Adrenal gland (tissue), 12 donors: ENCODE data around the gene TCF7L1. TPM values are rescaled to one million over a fixed set of nuclear protein-coding genes. Genes with fewer than 3 reads are reported as not detected.
A peak's percentile ranks its signal among the peaks of the same experiment; 100 is the strongest.

Source experiments
- DNase-seq, 7 donors: peaks; one replicate each; pipeline ENCODE4 v3.0.0-alpha.2; 2019 to 2020
- H3K27ac ChIP-seq, 5 donors: fragments of 200-600 bp; sonication (generic) in 4 of 5; 1 replicate in 3 of 5; 2 replicates in 2 of 5; pipeline versions ENCODE4 v1.5.1 to v1.8.0; 2016 to 2020; ENCODE audit warnings: mild to moderate bottlenecking in 1 of 5
- H3K27me3 ChIP-seq: fragments of 200-600 bp; 2 replicates; pipeline ENCODE4 v1.8.0; 2021
- H3K36me3 ChIP-seq, 2 donors: fragments of 200-600 bp; replicated peaks in 1 of 2; 1 replicate in 1 of 2; 2 replicates in 1 of 2; pipeline versions ENCODE4 v1.5.1 to v1.8.0; 2018 to 2022
- H3K4me1 ChIP-seq, 2 donors: fragments of 200-600 bp; replicated peaks in 1 of 2; 1 replicate in 1 of 2; 2 replicates in 1 of 2; pipeline versions ENCODE4 v1.5.1 to v1.8.0; 2018 to 2021
- H3K4me3 ChIP-seq, 4 donors: fragments of 200-600 bp; sonication (generic) in 3 of 4; one replicate each; pipeline ENCODE4 v1.5.1; 2016 to 2018
- H3K9me3 ChIP-seq, 3 donors: fragments of 200-600 bp; sonication (generic) in 1 of 3; replicated peaks in 1 of 3; 1 replicate in 2 of 3; 2 replicates in 1 of 3; pipeline versions ENCODE4 v1.5.1 to v1.8.0; 2016 to 2021
- POLR2A ChIP-seq, 2 donors: fragments of 450-650 bp; IDR thresholded peaks; one replicate each; pipeline ENCODE4 v1.6.1; 2017; ENCODE audit warnings: antibody characterized with exemption in 2 of 2, mild to moderate bottlenecking in 2 of 2, moderate library complexity in 1 of 2
- WGBS, 4 donors: extraction: QIAGEN DNeasy Blood & Tissue Kit in 2 of 4; methylation state at CpG; one replicate each; pipeline versions ENCODE4 v1.1.5 to v1.1.7; 2013 to 2017; 5-methylcytosine and 5-hydroxymethylcytosine counted together
- intact Hi-C, 2 donors: fragments of 100-400 bp; cut with DNase I; formaldehyde crosslinking; loops; one replicate each; pipeline versions ENCODE4 v1.14.1 to v1.15.0; 2022 to 2023
- polyA plus RNA-seq, 3 donors: library from polyadenylated mRNA; stranded (reverse); fragments of 200-250 nt in 2 of 3; fragments of 350-450 nt in 1 of 3; fragmentation: Illumina TruSeq in 1 of 3; extraction: RNeasy Lipid Tissue Mini Kit (QIAGEN cat#74804) in 1 of 3; gene quantifications; one replicate each; pipeline ENCODE4 v1.2.3, GENCODE V29; 2013 to 2014
- total RNA-seq, 9 donors: library from RNA; depleted of rRNA in 4 of 9; stranded (reverse); fragments of >200 nt in 4 of 9; fragments of 120-200 nt in 1 of 9; fragmentation: NEBNext Ultra II Directional in 1 of 9; extraction: Animal tissue kit (Norgen Biotek cat#: 25700) in 1 of 9; gene quantifications; one replicate each; pipeline versions ENCODE4 v1.1.0 to v1.2.4, GENCODE V29; 2013 to 2023
- TF ChIP-seq, protein P1 (sequence below), 6 experiments: fragments of 450-650 bp in 4 of 6; fragments of 200-600 bp in 2 of 6; sonication (generic) in 1 of 6; IDR thresholded peaks; 1 replicate in 5 of 6; 2 replicates in 1 of 6; pipeline versions ENCODE4 v1.5.1 to v1.8.0; 2016 to 2021; ENCODE audit warnings: antibody characterized with exemption in 6 of 6, mild to moderate bottlenecking in 2 of 6, moderate library complexity in 1 of 6
- donor health status: healthy with polysubstance abuse.
- donor health status: Bipolar disorder and iron deficiency.
- donor health status: DM: yes; HTN: yes; CAD: no.
- donor health status: DM: no; HTN: no; CAD: no.
- donor health status: DM: no; HTN: no; CAD: no.
- donor health status: DM: yes; HTN: yes; CAD: no.

The TCF7L1 gene
- total and polyA plus RNA-seq, 12 donors: 0.36 to 8.9 (median 3.2) TPM

DNA sequence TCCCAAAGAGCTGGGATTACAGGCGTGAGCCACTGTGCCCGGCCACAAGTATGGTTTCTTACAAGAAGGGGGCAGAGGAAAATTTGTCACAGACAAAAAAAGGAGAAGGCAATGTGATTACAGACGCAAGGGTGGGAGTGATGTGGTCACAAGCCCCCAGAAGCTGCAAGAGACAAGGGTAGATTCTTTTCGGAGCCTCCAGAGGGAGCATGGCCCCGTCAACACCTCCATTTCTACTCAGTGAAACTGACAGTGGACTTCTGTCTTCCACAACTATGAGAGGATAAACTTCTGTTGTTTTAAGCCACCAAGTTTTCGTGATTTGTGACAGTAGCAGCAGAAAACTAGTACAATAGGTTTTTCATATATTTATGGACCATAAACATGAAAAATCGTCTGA, 2.1 kb upstream of the TCF7L1 start:
- no peaks in the 10 kb centered on the region for H3K36me3 ChIP-seq
- no peaks in the 10 kb centered on the region for H3K27me3 ChIP-seq
- H3K27ac ChIP-seq: no peak overlapping the region
- intact Hi-C loops: loop anchor here (5.0 kb wide), 2 partner anchors 151 to 156 kb away; no protein-coding TSS in a partner anchor
- peak in 1 of 7 donors; percentile 11 for DNase-seq
- WGBS, 4 donors: 35 to 40% (median 37%) methylated on average over 7 of the region's 7 CpGs
- peaks cover 3 to 8% of the 10 kb centered on the region in 2 donors for H3K4me1 ChIP-seq
- no peak for TF ChIP-seq POLR2A (IDR thresholded peaks at IDR 0.05)
- TF ChIP-seq, protein P1, sequence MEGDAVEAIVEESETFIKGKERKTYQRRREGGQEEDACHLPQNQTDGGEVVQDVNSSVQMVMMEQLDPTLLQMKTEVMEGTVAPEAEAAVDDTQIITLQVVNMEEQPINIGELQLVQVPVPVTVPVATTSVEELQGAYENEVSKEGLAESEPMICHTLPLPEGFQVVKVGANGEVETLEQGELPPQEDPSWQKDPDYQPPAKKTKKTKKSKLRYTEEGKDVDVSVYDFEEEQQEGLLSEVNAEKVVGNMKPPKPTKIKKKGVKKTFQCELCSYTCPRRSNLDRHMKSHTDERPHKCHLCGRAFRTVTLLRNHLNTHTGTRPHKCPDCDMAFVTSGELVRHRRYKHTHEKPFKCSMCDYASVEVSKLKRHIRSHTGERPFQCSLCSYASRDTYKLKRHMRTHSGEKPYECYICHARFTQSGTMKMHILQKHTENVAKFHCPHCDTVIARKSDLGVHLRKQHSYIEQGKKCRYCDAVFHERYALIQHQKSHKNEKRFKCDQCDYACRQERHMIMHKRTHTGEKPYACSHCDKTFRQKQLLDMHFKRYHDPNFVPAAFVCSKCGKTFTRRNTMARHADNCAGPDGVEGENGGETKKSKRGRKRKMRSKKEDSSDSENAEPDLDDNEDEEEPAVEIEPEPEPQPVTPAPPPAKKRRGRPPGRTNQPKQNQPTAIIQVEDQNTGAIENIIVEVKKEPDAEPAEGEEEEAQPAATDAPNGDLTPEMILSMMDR (IDR thresholded peaks at IDR 0.05): peak in 3 of 6 experiments; percentile 35 to 44 (median 35)
- no peaks in the 10 kb centered on the region for H3K9me3 ChIP-seq
- no peak overlapping the region for H3K4me3 ChIP-seq

DNA sequence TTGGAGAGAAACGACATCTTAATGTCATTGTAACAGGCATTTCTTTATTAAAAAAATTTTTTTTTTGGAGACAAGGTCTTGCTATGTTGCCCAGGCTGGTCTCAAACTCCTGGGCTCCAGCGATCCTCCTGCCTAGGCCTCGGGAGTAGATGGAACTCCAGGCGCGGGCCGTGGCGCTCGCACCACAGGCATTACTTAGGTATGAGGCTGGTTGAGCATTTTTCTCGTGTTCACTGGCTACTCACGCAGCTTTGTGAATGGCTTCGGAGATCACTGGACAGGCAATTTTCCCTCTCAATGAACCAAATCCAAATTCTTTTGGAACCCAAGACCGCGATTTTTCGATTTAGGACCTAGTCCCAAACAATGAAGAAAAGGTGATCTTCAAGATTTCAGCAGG, 795 bp upstream of the TCF7L1 start:
- peak overlapping the region in 1 of 4 donors; percentile 78 for H3K4me3 ChIP-seq
- intact Hi-C loops: loop anchor here (5.0 kb wide), 2 partner anchors 150 to 155 kb away; no protein-coding TSS in a partner anchor
- DNase-seq: no peak
- peaks cover 3 to 8% of the 10 kb centered on the region in 2 donors for H3K4me1 ChIP-seq
- H3K27me3 ChIP-seq: no peaks in the 10 kb centered on the region
- peak overlapping the region in 2 of 5 donors; percentile 23 to 79 for H3K27ac ChIP-seq
- no peaks in the 10 kb centered on the region for H3K36me3 ChIP-seq
- WGBS, 4 donors: 25 to 42% (median 35%) methylated on average over 14 of the region's 14 CpGs
- no peaks in the 10 kb centered on the region for H3K9me3 ChIP-seq
- TF ChIP-seq, protein P1 (IDR thresholded peaks at IDR 0.05): no peak
- no peak for TF ChIP-seq POLR2A (IDR thresholded peaks at IDR 0.05)

DNA sequence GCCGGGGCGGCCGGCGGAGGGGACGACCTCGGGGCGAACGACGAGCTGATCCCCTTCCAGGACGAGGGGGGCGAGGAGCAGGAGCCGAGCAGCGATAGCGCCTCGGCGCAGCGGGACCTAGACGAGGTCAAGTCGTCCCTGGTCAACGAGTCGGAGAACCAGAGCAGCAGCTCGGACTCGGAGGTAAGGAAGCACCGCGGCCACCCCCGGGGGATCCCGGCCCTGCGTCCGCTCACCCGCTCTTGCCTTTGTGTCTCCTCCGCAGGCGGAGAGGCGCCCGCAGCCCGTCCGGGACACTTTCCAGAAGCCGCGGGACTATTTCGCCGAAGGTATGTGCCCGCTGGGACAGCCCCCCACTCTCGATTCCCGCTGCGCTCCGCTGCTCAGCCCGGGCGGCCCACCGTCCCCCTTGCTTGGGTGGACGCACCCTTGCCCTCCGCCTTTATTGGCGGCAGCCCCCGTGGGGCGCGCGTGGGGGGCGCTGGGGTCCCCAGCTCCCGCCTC, 611 bp downstream of the TCF7L1 start:
- Histone ChIP-seq H3K36me3 (no peaks in the 10 kb centered on the region), H3K4me1 (peaks cover 3 to 8% of the 10 kb centered on the region in 2 donors), H3K4me3 (peak overlapping the region in 3 of 4 donors; percentile 40 to 86 (median 78)), H3K9me3 (no peaks in the 10 kb centered on the region), H3K27ac (peak overlapping the region in 3 of 5 donors; percentile 47 to 79 (median 61)), H3K27me3 (no peaks in the 10 kb centered on the region)
- no peak for TF ChIP-seq POLR2A (IDR thresholded peaks at IDR 0.05)
- TF ChIP-seq, protein P1 (IDR thresholded peaks at IDR 0.05): no peak
- intact Hi-C loops: loop anchor here (5.0 kb wide), 2 partner anchors 148 to 153 kb away; no protein-coding TSS in a partner anchor
- WGBS, 4 donors: 0 to 3% (median 1%) methylated on average over 15 to 57 of the region's 57 CpGs
- DNase-seq: peak in 6 of 7 donors; percentile 28 to 62 (median 34)

DNA sequence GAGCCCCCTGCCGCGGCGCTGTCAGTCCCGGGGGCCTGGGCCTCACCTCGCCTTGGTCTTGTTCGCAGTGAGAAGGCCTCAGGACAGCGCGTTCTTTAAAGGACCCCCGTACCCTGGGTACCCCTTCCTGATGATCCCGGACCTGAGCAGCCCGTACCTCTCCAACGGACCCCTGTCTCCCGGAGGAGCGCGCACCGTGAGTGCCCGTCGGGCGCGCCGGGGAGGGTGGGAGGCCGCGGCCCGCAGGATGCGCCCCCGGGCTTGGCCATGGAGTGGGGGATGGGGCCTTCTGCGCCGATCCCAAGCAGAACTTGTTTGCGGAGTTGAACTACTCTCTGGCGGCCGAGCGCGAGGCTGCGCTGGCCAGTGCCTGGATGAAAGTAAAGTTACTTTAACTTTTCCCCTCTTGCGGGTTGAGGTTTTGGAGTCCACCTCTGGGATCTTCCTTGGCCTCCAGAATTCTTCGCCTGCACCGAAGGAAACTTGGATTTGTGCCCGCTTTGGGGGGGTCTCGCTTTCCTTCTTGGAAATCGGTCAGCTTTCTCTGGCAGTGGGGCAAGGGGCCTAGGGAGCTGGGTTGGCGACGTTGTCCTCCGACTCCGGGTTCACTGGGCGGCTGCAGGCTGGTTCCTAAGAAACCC, 1.2 kb downstream of the TCF7L1 start:
- TF ChIP-seq POLR2A (IDR thresholded peaks at IDR 0.05): no peak
- peaks cover 3 to 8% of the 10 kb centered on the region in 2 donors for H3K4me1 ChIP-seq
- no peaks in the 10 kb centered on the region for H3K27me3 ChIP-seq
- intact Hi-C loops: loop anchor here (5.0 kb wide), 2 partner anchors 148 to 153 kb away; no protein-coding TSS in a partner anchor
- H3K9me3 ChIP-seq: no peaks in the 10 kb centered on the region
- WGBS, 4 donors: 8 to 32% (median 8%) methylated on average over 11 to 45 of the region's 45 CpGs
- DNase-seq: peak in 5 of 7 donors; percentile 23 to 55 (median 28)
- H3K36me3 ChIP-seq: no peaks in the 10 kb centered on the region
- H3K4me3 ChIP-seq: peak overlapping the region in 3 of 4 donors; percentile 40 to 86 (median 78)
- peak overlapping the region in 3 of 5 donors; percentile 47 to 79 (median 61) for H3K27ac ChIP-seq
